Lung (tissue), 12 donors: ENCODE results near the gene ERBB4. TPM values are rescaled to one million over a fixed set of nuclear protein-coding genes. Genes with fewer than 3 reads are reported as not detected.

Experiments used
- ATAC-seq: fragments of 200-7000 bp; cut with Tn5 transposase; one replicate; pipeline ENCODE4 v1.9.1; 2020; ENCODE audit warnings: moderate number of reproducible peaks; ENCODE audit not compliant: insufficient read depth, low FRiP score
- DNase-seq, 3 donors: peaks; one replicate each; pipeline ENCODE4 v3.0.0-alpha.2; 2013 to 2017
- H3K27ac ChIP-seq, 2 donors: one replicate each; pipeline ENCODE4 v1.5.1; 2013; ENCODE audit warnings: mild to moderate bottlenecking in 2 of 2, moderate library complexity in 2 of 2, control low read depth in 1 of 2, inconsistent platforms in 1 of 2, low read depth in 1 of 2, low read length in 1 of 2
- H3K27me3 ChIP-seq, 3 donors: one replicate each; pipeline ENCODE4 v1.5.1; 2013; ENCODE audit warnings: low read length in 2 of 3; ENCODE audit not compliant: control insufficient read depth in 3 of 3, insufficient read depth in 3 of 3
- H3K36me3 ChIP-seq, 4 donors: one replicate each; pipeline ENCODE4 v1.5.1; 2013; ENCODE audit warnings: low read length in 4 of 4, mild to moderate bottlenecking in 1 of 4, moderate library complexity in 1 of 4; ENCODE audit not compliant: control insufficient read depth in 4 of 4, insufficient read depth in 4 of 4
- H3K4me1 ChIP-seq, 5 donors: one replicate each; pipeline ENCODE4 v1.5.1; 2013; ENCODE audit warnings: low read length in 5 of 5, mild to moderate bottlenecking in 2 of 5, moderate library complexity in 1 of 5; ENCODE audit not compliant: control insufficient read depth in 5 of 5, insufficient read depth in 5 of 5
- H3K4me3 ChIP-seq: one replicate; pipeline ENCODE4 v1.5.1; 2013; ENCODE audit warnings: mild to moderate bottlenecking, control low read depth, moderate library complexity
- H3K9ac ChIP-seq, 2 donors: one replicate each; pipeline ENCODE4 v1.5.1; 2013; ENCODE audit warnings: low read length in 2 of 2, control low read depth in 1 of 2; ENCODE audit not compliant: insufficient read depth in 1 of 2
- H3K9me3 ChIP-seq, 4 donors: one replicate each; pipeline ENCODE4 v1.5.1; 2013; ENCODE audit warnings: low read length in 3 of 4, mild to moderate bottlenecking in 1 of 4, moderate library complexity in 1 of 4; ENCODE audit not compliant: control insufficient read depth in 4 of 4, insufficient read depth in 3 of 4
- CTCF ChIP-seq: IDR thresholded peaks from 2 replicates; pipeline ENCODE4 v1.5.1; 2012; ENCODE audit warnings: mild to moderate bottlenecking; ENCODE audit errors: control extremely low read depth, extremely low read depth
- WGBS, 2 donors: extraction: QIAGEN DNeasy Blood & Tissue Kit; methylation state at CpG; one replicate each; pipeline ENCODE4 v1.1.7; 2013; 5-methylcytosine and 5-hydroxymethylcytosine counted together
- polyA plus RNA-seq, 2 donors: library from polyadenylated mRNA; stranded (reverse); fragments of 200-250 nt; gene quantifications; one replicate each; pipeline ENCODE4 v1.2.1, GENCODE V29; 2013
- total RNA-seq, 2 donors: library from RNA; depleted of rRNA in 1 of 2; stranded (reverse); fragments of >200 nt in 1 of 2; gene quantifications; one replicate each; pipeline ENCODE4 v1.2.1, GENCODE V29; 2014 to 2021
- donor health status: control.
- donor health status: control.
- donor health status: Bipolar disorder and iron deficiency.
- donor health status: healthy.
- donor health status: DM: yes; HTN: yes; CAD: no.

ERBB4 gene
- total and polyA plus RNA-seq, 4 donors = 0.41 to 16.8 (median 5.3) TPM

- ATAC-seq (no peak), DNase-seq (no peak)
- no peaks in the 10 kb centered on the region for H3K36me3 ChIP-seq
- no peak overlapping the region for H3K9ac ChIP-seq
- no peak overlapping the region for H3K27ac ChIP-seq
- no peak for TF ChIP-seq CTCF
- H3K9me3 ChIP-seq = no peaks in the 10 kb centered on the region
- no peak overlapping the region for H3K4me3 ChIP-seq
- H3K27me3 ChIP-seq = no peaks in the 10 kb centered on the region
- no peaks in the 10 kb centered on the region for H3K4me1 ChIP-seq
Observed at GRCh38 chr2:211376410-211376809, 1162.2 kb downstream of the ERBB4 start.

GRCh38 chr2:211373203-211373602, 1165.4 kb downstream of the ERBB4 start:
- Histone ChIP-seq H3K36me3 (no peaks in the 10 kb centered on the region), H3K27me3 (no peaks in the 10 kb centered on the region), H3K4me1 (no peaks in the 10 kb centered on the region), H3K9me3 (no peaks in the 10 kb centered on the region), H3K27ac (no peak overlapping the region), H3K4me3 (no peak overlapping the region), H3K9ac (no peak overlapping the region)
- no peak for DNase-seq
- WGBS, 2 donors = 75 to 80% methylated on average over 2 of the region's 2 CpGs
- no peak for TF ChIP-seq CTCF
- no peak for ATAC-seq

- no peaks in the 10 kb centered on the region for H3K36me3 ChIP-seq
- DNase-seq = no peak
Observed at GRCh38 chr2:211371465-211371864, 1167.1 kb downstream of the ERBB4 start.

More at GRCh38 chr2:211371465-211371864, 1167.1 kb downstream of the ERBB4 start:
- no peak for ATAC-seq
- H3K9me3 ChIP-seq = no peaks in the 10 kb centered on the region
- no peaks in the 10 kb centered on the region for H3K27me3 ChIP-seq
- 83 to 84% methylated on average over 2 of the region's 2 CpGs for WGBS, 2 donors
- H3K27ac ChIP-seq = no peak overlapping the region
- no peak overlapping the region for H3K4me3 ChIP-seq
- no peak overlapping the region for H3K9ac ChIP-seq
- no peaks in the 10 kb centered on the region for H3K4me1 ChIP-seq
- TF ChIP-seq CTCF = no peak
